Non-pigmented ciliary epithelial cell (primary cell): ENCODE measurements around the gene COG5.
"Not testable (repeated sequence)": the region's sequence is repeated elsewhere in the genome, so short reads cannot be mapped to it uniquely, and the experiment has no call there.

Source experiments
- DNase-seq: peaks from one replicate; pipeline ENCODE4 v3.0.0-alpha.2; 2010; ENCODE audit warnings: low read depth

COG5 gene

DNA sequence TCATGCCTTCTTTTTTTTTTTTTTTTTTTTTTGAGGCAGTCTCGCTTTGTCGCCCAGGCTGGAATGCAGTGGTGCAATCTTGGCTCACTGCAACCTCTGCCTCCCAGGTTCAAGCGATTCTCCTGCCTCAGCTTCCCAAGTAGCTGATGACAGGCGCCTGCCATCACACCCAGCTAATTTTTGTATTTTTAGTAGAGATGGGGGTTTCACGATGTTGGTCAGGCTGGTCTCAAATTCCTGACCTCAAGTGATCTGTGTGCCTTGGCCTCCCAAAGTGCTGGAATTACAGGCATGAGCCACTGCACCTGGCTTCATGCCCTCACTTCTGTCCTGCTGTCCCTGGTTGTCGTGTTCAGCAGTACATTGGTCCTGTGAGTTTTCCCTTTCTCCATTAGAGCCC is 342.9 kb downstream of the COG5 start:
- not testable (repeated sequence) for DNase-seq

DNA sequence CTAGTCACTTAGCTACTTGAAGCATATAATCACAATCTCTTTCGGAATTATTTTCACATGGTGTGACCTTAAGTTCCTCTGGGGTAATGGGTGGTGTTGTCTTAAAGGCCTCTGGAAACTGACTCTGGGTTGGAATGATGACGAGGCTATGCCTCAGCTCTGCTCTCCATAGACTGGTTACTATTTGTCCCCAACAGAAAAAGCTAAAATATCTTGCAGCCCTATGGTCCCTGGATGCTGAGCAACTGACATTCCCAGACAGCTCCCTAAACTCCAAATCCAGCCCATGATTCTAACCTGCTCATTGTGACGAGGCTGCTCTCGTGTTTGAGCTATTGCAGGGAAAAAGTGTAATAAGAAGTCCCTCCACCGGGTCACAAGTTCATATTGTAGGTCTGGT is 343.4 kb downstream of the COG5 start:
- DNase-seq, result no peak

DNA sequence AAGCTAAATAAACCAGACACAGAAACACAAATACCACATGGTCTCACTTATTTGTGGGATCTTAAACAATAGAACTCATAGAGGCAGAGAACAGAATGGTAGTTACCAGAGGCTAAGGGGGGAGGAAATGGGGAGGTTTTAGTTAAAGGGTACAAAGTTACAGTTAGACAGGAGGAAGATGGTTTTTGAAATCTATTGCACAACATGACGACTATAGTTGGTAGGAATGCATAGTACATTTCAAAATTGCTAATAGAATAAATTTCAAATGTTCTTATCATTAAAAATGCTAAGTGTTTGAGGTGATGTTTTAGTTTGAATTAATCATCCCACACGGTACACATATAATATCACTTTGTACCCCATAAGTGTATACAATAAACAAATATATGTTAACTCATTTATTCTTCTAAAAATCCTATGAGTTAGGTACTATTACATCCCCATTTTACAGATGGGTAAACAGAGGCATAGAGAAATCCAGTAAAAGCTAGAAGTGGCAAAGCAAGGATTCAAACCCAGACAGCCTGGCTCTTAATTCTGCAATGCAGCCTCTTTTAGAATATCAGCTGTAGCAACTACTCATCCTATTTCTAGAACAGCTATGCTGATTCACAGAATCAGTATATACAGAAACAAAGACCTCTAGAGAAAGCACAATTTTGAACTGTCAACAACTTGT is 344.0 kb downstream of the COG5 start:
- DNase-seq, result no peak

DNA sequence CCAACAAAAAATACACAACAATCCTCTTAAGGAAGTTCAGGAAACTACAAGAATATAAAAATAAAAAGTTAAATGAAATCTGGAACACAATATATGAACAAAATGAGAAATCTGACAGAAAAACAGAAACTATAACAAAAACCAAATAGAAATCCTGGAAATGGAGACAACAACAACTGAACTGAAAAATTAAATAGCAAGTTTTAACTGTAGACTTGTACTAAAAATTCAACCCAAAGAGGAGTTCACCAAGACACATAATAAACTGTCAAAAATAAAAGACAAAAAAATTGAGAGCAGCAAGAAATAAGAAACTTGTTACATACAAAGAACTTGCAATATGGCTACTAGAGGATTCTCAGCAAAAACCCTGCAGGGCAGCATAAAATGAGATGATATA is 349.8 kb downstream of the COG5 start:
- no peak for DNase-seq

DNA sequence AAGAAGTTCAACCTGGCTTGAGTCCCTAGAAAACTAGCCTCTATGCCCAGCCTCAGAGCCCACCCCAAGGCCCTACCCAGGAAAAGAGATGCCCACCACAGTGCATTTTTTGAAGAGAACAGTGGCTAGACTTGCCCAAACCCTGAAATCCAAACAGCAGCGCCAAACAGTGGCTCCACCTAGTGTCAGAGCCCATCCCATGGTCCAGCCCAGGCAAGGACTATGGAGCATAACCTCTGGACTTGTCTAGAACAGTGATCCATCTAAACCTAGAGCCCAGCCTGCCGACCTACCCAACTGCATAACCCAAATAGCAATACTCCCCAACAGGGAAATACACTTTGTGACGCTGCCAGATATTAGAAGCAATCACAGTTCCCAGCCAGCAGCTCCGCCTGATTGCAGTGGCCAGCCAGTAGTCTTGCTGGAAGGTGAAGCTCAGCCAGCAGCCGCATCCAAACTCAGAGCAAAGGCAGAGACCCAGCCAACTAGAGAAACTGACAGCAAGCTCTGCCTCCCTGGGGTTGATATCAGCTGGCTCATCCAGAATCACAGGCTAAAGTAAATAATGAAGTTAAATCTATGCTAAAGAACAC is 350.4 kb downstream of the COG5 start:
- no peak for DNase-seq

DNA sequence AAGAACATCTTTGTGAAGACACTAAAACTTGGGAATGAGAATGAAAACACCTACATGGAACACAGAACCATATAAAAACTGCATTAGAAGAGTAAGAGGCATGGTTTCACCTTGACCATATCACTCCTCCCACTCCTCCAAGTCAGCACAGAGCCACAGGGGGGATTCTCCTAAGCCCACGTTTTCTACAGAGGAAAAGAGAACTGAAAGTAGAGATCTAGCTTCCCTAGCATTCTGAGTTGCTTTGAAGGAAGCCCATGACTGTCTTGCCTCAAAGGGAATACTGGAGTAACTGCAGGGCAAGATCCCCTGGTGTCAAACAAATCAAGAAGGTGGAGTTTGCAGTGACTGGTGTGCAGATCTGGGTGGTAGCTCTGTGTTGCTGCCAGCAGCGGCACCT is 351.0 kb downstream of the COG5 start:
- no peak for DNase-seq

DNA sequence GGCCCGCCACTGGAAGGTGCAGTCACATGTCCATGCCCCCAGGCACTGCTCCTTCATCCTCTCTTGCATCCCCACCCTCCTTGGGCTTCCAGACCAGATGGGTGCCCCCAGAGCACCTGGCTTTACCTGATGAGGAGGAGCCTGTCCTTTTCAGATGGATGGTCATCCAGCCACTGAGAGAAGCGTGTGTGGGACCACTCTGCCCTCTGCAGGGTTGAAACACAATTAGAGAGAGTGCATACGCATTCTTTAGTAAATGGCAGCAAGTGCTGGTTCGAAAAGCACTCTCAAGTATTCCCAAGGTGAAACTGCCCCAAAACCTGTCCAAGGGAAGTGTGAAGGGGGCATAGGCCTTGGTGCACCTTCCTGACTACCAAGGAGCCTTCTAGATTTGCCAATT is 353.3 kb downstream of the COG5 start:
- no peak for DNase-seq

DNA sequence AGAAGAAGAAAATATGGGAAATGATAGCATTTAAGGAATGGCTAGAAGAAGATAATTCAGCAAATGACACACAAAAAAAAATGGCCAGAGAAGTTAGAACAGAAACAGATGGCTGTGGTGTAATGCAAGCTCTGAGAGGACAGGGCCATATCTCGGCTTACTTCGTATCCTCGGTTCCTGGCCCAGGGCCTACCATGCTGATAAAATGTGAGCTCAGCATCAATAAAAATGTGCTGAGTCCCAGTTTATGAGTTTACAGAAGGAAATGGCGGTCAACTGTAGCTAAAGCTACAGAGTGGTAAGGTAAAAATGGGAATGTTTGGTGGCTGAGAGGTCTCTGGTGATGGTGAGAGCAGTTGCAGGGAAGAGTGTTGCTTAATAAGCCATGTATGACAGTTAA is 354.2 kb downstream of the COG5 start:
- no peak for DNase-seq

DNA sequence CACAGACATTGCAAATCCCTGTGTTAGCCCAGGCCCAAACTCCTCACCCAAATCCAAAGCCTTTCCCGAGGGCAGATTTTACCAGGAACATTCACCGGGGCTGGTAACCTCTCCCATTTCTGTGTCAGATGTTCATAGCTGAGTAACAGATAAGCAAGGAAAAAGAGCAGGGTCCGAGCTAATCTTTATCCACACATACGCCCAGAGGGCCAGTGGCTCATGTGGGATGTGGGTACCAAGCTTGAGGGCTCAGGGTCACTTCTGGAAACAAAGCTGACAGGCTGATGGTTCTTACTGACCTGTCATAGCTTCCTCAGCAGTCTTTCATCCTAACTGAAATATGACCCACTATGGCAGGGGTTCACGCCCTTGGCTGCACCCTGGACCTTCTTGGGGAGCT is 355.2 kb downstream of the COG5 start:
- no peak for DNase-seq

DNA sequence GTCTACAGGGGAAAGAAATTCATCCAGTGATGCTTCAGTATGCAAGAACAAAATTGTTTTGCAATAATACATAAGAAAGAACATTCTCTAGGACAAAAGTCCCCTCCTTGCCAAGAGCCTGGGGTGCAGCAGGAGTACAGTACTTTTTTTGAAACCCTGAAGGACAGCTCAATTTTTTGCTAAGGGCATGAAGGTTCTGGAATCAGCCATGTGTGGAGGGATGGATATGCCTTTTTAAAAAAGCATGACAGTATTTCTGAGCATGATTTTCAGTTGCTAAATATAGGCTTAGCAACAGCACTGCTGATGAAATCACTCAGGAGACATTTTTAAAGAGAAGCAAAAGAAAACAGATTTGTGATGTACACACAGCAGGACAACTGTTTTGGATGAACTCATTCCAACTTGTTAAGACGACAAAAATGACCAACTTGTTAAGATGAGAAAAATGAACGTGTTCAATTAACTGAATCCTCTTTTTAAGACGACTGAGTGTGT is 355.6 kb downstream of the COG5 start:
- no peak for DNase-seq

DNA sequence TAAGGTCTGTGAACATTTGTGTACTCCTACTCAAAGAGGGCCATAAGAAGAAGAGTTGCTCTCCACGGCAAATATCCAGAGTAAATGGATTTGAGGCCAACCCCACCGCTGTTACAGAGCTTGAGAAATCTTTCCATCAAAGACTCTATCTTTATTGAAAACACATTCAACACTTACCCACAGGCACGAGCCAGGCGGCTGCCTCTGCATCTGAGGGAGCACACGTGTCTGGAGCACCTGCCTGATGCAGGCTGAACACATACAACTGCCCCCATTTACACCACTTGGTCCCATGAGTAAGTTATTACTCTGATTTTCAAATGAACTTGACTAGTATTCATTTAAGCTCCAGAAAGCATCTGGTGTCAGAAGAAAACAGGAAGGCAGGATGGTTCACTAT is 356.3 kb downstream of the COG5 start:
- DNase-seq, result no peak

DNA sequence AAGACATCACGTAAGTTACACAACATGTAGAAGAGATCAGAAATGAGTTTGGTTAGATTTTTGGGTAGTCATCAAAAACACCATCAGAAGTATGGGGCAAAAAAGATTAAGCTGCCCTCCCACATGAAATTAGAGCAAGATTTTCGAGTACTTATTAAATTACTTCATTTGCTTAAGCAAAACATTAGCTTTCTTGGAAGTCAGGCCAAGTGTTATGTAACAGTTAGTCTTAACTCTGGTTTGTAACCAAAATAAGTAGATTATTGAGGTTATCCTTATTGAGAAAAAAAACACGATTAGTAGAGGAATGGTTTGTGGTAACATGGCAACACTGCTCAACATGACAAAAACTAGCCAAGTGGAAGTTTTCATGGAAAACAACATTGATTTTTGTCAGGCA is 357.0 kb downstream of the COG5 start:
- DNase-seq, result no peak

DNA sequence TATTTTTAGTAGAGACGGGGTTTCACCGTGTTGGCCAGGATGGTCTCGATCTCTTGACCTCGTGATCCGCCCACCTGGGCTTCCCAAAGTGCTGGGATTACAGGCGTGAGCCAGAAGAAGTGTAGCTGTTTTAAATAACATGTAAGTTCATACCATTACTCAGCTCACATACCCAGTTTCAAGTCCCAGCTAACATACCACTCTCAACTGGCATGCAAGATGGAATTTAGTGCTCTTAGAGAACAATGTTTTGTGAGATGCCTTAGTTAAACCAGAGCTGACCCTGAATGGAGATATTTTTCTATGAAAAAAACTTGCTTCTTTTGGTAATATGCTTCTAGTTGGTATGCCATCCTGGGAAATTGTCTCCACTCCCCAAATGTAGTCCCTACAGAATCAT is 357.6 kb downstream of the COG5 start:
- no peak for DNase-seq

DNA sequence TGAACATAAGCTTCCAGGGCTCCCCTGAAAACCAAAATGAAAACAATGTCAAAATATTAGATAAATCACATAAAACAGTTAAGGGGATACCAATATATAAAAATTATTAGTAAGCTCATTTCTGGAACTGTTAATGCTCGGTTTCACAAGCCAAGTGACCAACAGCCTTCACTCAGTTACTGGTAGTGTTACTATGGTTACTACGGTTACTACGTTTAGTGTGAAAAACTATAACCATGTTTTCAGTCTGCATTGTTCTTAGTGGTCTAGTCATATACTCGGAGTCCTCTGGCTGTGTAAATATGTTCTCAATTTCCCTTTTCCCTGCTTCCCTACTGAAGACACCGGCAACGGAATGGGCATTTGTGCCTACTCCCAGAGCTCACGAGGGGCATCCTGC is 360.1 kb downstream of the COG5 start:
- DNase-seq, result no peak

DNA sequence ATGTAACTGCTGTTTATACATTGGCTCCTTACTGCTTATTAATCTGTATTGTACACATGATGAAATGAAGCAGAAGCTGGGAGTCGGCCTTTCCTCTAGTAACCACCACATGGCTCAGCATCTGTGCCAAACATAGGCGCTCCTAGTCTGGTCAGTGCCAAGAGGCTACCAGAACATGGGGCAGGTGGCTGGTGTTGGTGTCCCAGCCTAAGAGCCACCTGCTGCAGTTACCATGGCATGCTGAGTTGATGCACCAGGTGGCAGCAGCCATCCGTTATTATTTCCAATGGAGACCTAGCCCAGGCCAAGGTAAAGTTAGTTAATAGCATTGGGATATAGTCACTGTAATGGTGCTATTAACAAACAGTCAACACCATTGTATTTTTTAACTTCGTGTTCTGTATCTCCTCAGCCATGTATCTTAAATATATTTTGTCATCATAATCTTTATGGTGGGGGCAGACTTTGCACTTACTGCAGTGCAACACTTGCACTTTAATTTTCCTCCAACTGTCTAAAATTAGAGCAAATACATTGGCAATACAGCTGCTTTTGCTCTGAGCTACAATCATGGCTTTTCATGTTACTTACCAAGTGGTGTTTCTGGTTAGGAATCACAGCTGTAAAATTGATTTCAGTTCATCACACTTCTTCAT is 361.8 kb downstream of the COG5 start:
- DNase-seq, result no peak

DNA sequence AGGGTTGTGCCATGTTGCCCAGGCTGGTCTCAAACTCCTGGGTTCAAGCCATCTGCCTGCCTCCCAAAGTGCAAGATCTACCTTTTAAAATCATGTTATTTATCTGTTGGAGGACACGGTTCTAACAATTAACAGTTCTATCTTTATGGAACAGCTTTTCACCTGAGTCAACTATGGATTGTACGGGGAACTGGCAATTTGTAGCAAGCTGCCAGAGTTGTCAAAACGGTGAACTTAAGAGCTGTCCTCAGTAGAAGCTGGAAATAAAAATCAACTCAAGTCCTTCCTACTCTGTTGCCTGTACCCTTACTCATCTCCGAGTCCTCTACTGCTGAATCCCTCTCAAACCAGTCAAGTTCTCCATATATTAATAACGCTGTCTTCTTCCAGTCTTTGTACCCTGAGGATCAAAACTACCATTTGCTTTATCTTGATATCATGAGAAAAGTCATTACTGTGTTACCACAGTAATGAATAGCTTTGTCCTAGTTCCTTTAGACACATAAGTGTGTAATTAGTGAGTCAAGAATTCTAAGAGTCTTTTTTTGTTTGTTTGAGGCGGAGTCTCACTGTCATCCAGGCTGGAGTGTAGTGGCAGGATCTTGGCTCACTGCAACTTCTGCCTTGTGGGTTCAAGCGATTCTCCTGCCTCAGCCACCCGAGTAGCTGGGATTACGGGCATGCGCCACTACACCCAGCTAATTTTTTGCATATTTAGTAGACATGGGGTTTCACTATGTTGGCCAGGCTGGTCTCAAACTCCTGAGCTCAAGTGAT is 366.7 kb downstream of the COG5 start:
- no peak for DNase-seq

DNA sequence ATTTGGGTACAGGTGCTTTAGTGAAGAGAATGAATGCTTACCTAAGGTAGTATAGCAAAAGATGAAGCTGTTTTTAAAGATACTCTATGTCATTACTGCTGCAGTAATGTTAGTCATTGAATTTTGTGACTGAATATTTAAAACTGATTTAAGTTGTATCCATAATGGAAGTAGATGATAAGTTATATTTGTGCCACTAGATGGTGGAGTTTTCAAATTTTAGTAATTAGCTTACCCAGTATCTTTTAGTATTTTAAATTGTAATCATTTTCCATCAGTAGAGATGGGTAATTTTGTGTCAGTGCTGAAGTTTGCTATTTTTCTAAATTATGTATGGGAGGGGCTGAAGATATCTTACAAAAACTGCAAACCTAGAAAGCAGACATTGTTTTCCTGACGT is 369.7 kb downstream of the COG5 start:
- DNase-seq, result no peak

DNA sequence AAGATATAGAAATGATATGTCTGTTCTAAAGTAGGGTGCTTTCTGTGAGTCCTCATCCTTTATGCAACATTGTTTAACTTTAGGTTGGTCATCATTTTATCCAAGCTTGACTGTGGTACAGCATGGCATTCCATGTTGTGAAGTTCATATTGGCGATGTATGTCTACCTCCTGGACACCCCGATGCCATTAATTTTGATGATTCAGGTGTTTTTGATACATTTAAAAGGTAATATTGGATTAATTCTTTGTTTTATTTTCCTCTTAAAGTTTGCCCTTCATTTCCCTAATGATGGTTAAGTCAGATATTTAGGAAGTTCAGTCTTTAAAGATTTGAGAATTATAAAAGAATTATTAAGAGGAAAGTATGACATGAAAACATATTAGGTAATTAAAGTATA is 373.6 kb downstream of the COG5 start:
- DNase-seq, result no peak

DNA sequence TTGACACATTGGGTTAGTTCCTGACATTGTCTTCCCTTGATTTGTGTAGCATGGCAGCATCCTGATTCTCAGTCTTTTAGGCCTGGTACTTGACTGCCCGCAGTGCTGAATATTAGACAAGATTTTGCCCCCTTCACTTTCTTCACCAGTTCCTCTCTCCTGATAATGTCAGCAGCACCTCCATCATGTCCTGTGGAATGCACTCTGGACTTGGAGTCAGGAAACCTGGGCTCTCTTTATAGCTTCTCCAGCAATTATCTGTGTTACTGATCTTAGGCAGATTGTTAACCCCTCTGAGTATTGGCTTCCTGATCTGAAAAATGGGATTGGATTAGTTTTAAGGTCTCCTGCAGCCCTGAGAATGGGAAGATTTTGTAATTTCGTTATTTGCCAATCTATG is 375.9 kb downstream of the COG5 start:
- no peak for DNase-seq

DNA sequence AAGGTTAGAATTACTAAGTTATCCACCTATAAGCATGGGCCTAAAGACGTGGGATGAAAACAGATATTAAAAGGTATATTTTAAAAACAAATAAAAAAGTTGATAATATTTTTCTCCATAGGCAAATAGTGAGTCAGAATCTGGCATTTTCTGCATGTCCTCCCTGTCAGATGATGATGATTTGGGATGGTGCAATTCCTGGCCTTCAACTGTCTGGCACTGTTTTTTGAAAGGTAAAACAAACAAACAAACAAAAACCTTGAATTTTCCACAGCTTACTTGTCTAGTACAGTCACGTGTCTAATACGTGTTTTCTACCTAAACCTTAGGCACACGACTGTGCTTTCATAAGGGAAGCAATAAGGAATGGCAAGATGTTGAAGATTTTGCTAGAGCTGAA is 377.5 kb downstream of the COG5 start:
- DNase-seq, result no peak

DNA sequence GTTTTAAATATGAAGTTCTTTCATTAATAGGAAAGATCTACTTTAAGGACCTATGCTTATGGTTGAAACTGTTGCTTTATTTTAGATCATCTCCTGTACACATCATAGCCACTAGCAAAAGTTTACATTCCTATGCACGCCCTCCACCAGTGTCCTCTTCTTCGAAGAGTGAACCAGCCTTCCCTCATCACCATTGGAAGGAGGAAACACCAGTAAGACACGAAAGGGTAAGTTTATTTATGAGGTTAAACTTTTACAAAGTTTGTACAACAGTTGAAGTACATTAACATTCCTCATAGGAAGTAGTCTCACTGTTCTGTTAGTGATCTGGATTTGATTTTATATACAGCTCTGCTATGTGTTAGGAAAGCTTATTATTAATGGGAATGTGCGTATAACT is 378.0 kb downstream of the COG5 start:
- no peak for DNase-seq

DNA sequence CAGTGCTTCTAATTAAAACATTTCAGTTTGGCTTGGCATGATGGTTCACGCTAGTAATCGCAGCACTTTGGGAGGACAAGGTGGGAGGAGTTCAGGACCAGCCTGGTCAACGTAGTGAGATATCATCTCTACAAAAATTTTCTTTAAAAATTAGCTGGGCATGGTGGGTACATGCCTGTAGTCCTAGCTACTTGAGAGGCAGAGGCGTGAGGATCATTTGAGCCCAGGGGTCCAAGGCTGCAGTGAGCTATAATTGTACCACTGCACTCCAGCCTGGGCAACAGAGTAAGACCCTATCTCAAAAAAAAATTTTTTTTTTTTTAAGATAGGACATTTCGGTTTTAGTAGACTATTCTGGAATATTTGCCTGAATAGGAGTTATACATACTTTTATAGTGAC is 382.5 kb downstream of the COG5 start:
- no peak for DNase-seq

DNA sequence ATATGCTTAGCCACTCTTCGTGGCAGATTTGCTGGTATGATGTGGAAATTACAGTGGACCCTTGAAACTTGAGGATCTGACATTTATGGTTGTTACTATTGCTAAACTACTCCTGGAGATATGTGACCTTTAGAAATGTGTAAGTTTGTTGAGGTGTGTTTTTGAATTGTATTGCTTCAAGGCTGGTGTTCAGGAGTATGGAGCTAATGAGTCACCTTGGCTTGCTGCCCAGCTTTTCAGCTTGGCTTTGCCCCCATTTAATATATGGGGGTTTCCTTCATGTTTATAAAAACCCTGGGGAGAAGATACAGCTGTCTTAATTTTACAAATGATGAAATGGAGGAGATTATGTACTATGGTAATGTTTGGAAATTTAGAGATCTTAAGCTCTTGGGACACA is 383.3 kb downstream of the COG5 start:
- no peak for DNase-seq
